Ramos (cell line): ENCODE data around the gene CD300LG.

Experiments used
- in situ Hi-C: fragments of 300-500 bp; cut with MboI; formaldehyde crosslinking; loops from one replicate; pipeline ENCODE4 v1.14.3; 2022; ENCODE audit warnings: low sequenced_read_pairs; ENCODE audit not compliant: unreplicated experiment

Gene CD300LG

GRCh38 chr17:43901861-43902589 lies 55.0 kb downstream of the CD300LG start:
- in situ Hi-C loops = no loop called here

- in situ Hi-C loops = no loop called here
Observed at GRCh38 chr17:43905400-43905984, 58.5 kb downstream of the CD300LG start.

- in situ Hi-C loops = no loop called here
Observed at GRCh38 chr17:43905985-43906852, 59.2 kb downstream of the CD300LG start.

GRCh38 chr17:43906951-43907424 lies 60.0 kb downstream of the CD300LG start:
- in situ Hi-C loops = no loop called here

GRCh38 chr17:43907425-43907981 lies 60.5 kb downstream of the CD300LG start, which contains the start of gene MPP2:
Gene MPP2, minus strand, starts transcription at chr17:43907536. Its CDS starts 3,076 bp downstream, at chr17:43904460.
- in situ Hi-C loops = no loop called here

GRCh38 chr17:43907998-43908721 lies 61.2 kb downstream of the CD300LG start:
- in situ Hi-C loops = no loop called here

- in situ Hi-C loops = no loop called here
Observed at GRCh38 chr17:43909537-43910231, 62.7 kb downstream of the CD300LG start.

- in situ Hi-C loops = no loop called here
Observed at GRCh38 chr17:43911904-43912303, 64.9 kb downstream of the CD300LG start.

- in situ Hi-C loops = no loop called here
Observed at GRCh38 chr17:43912635-43913304, 65.8 kb downstream of the CD300LG start.
